ENCODE results near the gene CSRNP3. TPM values are rescaled to one million over a fixed set of nuclear protein-coding genes. Genes with fewer than 3 reads are reported as not detected.
"Not testable (repeated sequence)": the region's sequence is repeated elsewhere in the genome, so short reads cannot be mapped to it uniquely, and the experiment has no call there.

Gene CSRNP3
- total RNA-seq, 4 donors from 2014 or later = 0.12 to 1.5 (median 0.93) TPM

- no peak for DNase-seq (ENCODE audit: low spot score)
- ATAC-seq (ENCODE audit: low FRiP score) = no peak
- TF ChIP-seq CTCF (IDR thresholded peaks at IDR 0.05) = no peak
These were observed 112.9 kb downstream of the CSRNP3 start for GRCh38 chr2:165582409-165582808.

- no peak for ATAC-seq (ENCODE audit: low FRiP score)
- DNase-seq (ENCODE audit: low spot score) = no peak
- no peak for TF ChIP-seq CTCF (IDR thresholded peaks at IDR 0.05)
These were observed 113.5 kb downstream of the CSRNP3 start for GRCh38 chr2:165582863-165583506.

GRCh38 chr2:165584126-165584654 lies 114.7 kb downstream of the CSRNP3 start:
- no peak for TF ChIP-seq CTCF (IDR thresholded peaks at IDR 0.05)
- ATAC-seq (ENCODE audit: low FRiP score) (no peak), DNase-seq (ENCODE audit: low spot score) (no peak)

GRCh38 chr2:165586019-165586418 lies 116.5 kb downstream of the CSRNP3 start:
- no peak for TF ChIP-seq CTCF (IDR thresholded peaks at IDR 0.05)
- DNase-seq (ENCODE audit: low spot score) (no peak), ATAC-seq (ENCODE audit: low FRiP score) (no peak)

- ATAC-seq (ENCODE audit: low FRiP score) = no peak
- TF ChIP-seq CTCF (IDR thresholded peaks at IDR 0.05) = no peak
- no peak for DNase-seq (ENCODE audit: low spot score)
These were observed 117.9 kb downstream of the CSRNP3 start for GRCh38 chr2:165587335-165587938.

GRCh38 chr2:165590999-165591398 lies 121.5 kb downstream of the CSRNP3 start:
- not testable (repeated sequence) for DNase-seq (ENCODE audit: low spot score)

GRCh38 chr2:165593081-165593480 lies 123.6 kb downstream of the CSRNP3 start:
- ATAC-seq (ENCODE audit: low FRiP score) = no peak
- no peak for TF ChIP-seq CTCF (IDR thresholded peaks at IDR 0.05)
- no peak for DNase-seq (ENCODE audit: low spot score)

More at GRCh38 chr2:165590999-165591398, 121.5 kb downstream of the CSRNP3 start:
- not testable (repeated sequence) for ATAC-seq (ENCODE audit: low FRiP score)
